Chondrocyte (in vitro differentiated cells): Measurements from ENCODE around the gene GNAQ. TPM values are rescaled to one million over a fixed set of nuclear protein-coding genes. Genes with fewer than 3 reads are reported as not detected.

Experiments
- DNase-seq: peaks from one replicate; pipeline ENCODE4 v3.0.0; 2021; ENCODE audit warnings: mixed read lengths, low spot score
- H3K27ac Mint-ChIP-seq: one replicate; pipeline ENCODE4 v1.8.0; 2021; ENCODE audit warnings: mild to moderate bottlenecking, moderate library complexity, mixed read lengths; ENCODE audit not compliant: unreplicated experiment
- H3K27me3 Mint-ChIP-seq: 2 replicates; pipeline ENCODE4 v1.8.0; 2021; ENCODE audit warnings: low read depth, mixed read lengths
- H3K36me3 Mint-ChIP-seq: 2 replicates; pipeline ENCODE4 v1.8.0; 2021; ENCODE audit warnings: low read depth, mixed read lengths
- H3K4me1 Mint-ChIP-seq: 2 replicates; pipeline ENCODE4 v1.8.0; 2021; ENCODE audit warnings: low read depth, mild to moderate bottlenecking, mixed read lengths
- H3K4me3 Mint-ChIP-seq: one replicate; pipeline ENCODE4 v1.8.0; 2021; ENCODE audit warnings: mild to moderate bottlenecking, moderate library complexity, mixed read lengths; ENCODE audit not compliant: unreplicated experiment
- H3K9me3 Mint-ChIP-seq: 2 replicates; pipeline ENCODE4 v1.8.0; 2021; ENCODE audit warnings: low read depth, mixed read lengths
- total RNA-seq: library from RNA; stranded (reverse); gene quantifications from 3 replicates; pipeline ENCODE4 v1.2.1, GENCODE V29; 2021
- TF ChIP-seq, protein P1 (sequence below): fragments of 200-600 bp; sonication (generic); IDR thresholded peaks from 2 replicates; pipeline ENCODE4 v1.5.0; 2021; ENCODE audit warnings: antibody characterized with exemption, mild to moderate bottlenecking, moderate library complexity

GNAQ gene
- total RNA-seq, 1 donor from 2014 or later = 87.0 TPM

DNA sequence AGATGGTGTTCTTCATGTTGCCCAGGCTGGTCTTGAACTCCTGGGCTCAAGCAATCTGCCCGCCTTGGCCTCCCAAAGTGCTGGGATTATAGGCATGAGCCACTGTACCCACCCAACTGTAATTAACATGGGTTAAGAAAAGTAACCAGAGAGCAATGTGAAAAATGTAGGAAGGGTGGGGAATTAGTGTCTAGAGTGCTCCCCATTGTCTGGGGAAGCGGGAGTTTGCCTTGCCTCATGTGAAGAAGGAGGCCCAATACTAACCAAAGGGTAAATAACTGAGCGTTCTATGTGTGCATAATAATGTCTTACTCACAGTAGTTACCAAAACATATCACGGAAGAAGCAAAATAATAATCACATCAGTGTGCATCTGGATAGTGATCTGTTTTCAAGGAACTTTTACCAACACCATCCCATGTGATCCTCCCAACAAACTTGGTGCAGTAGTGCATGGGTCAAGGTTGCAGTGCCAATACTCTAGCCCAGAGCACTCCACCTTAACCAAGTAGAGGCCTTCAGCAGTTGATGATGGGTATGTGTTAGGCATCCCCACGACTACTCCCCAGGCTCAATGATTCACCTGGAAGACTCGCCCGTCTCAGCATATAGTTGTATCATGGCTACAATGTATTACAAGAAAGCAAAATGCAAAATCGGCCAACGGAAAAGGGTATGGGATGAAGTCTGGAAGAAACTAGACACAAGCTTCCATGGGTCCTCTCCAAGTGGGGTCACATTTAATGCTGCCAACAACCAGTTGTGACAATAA is 26.2 kb downstream of the GNAQ start:
- Mint-ChIP-seq H3K4me3 (no peak overlapping the region), H3K27me3 (no peaks in the 10 kb centered on the region), H3K27ac (no peak overlapping the region), H3K4me1 (peaks cover 67% of the 10 kb centered on the region), H3K36me3 (peaks cover 6% of the 10 kb centered on the region), H3K9me3 (no peaks in the 10 kb centered on the region)
- DNase-seq = no peak
- TF ChIP-seq, protein P1, sequence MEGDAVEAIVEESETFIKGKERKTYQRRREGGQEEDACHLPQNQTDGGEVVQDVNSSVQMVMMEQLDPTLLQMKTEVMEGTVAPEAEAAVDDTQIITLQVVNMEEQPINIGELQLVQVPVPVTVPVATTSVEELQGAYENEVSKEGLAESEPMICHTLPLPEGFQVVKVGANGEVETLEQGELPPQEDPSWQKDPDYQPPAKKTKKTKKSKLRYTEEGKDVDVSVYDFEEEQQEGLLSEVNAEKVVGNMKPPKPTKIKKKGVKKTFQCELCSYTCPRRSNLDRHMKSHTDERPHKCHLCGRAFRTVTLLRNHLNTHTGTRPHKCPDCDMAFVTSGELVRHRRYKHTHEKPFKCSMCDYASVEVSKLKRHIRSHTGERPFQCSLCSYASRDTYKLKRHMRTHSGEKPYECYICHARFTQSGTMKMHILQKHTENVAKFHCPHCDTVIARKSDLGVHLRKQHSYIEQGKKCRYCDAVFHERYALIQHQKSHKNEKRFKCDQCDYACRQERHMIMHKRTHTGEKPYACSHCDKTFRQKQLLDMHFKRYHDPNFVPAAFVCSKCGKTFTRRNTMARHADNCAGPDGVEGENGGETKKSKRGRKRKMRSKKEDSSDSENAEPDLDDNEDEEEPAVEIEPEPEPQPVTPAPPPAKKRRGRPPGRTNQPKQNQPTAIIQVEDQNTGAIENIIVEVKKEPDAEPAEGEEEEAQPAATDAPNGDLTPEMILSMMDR = no peak

DNA sequence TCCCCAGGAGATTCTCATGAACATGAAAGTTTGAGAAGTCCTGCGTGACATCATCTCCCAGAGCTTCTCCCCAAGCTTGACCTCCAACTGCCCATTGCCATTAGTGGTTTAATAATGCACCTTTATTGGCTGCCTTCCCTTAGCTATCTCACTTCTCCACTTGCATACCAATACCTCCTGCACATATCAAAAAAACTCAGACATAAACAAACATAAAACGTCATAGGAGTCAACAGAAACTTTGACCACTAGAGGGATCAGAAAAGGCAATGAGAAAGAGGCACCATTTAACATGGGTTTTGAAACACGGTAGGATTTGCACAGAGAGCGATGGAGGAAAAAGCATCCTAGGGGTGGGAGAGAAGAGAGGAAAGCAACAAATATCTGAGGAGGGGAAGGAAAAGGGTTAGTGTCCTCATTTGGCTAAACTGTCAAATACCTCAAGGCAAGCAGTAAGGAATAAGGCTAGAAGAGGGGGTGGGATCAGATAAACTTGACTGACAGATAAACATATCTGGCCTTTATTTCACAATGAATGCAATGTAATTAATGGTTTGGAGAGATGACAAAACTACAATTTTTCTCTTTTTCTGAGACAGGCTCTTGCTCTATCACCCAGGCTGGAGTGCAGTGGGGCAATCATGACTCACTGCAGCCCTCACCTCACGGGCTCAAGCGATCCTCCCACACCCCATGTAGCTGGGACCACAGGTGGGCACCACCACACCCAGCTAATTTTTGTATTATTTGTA is 27.0 kb downstream of the GNAQ start:
- Mint-ChIP-seq H3K36me3 (peaks cover 4% of the 10 kb centered on the region), H3K4me1 (peaks cover 64% of the 10 kb centered on the region), H3K27me3 (no peaks in the 10 kb centered on the region), H3K9me3 (no peaks in the 10 kb centered on the region), H3K4me3 (no peak overlapping the region), H3K27ac (no peak overlapping the region)
- no peak for DNase-seq
- TF ChIP-seq, protein P1 = peak; percentile 61

DNA sequence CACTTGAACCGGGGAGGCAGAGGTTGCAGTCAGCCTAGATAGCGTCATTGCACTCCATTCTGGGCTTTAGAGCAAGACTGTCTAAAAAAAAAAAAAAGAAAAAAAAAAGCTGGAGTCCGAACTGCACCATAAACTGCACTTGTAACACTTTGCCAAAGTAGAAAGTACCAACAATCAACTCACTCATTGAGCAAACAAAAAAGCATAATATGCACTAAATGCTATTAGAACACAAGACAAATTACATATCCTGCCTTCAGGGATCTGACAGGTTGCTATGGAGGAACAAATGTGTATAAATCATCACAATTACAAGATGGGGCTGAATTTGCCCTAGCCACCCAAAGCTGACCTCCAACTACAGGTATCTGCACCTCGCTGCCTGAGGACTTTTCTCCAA is 27.9 kb downstream of the GNAQ start:
- Mint-ChIP-seq H3K27me3 (no peaks in the 10 kb centered on the region), H3K9me3 (no peaks in the 10 kb centered on the region), H3K4me1 (peaks cover 63% of the 10 kb centered on the region), H3K36me3 (peaks cover 3% of the 10 kb centered on the region), H3K27ac (no peak overlapping the region), H3K4me3 (no peak overlapping the region)
- no peak for DNase-seq
- TF ChIP-seq, protein P1 = no peak

DNA sequence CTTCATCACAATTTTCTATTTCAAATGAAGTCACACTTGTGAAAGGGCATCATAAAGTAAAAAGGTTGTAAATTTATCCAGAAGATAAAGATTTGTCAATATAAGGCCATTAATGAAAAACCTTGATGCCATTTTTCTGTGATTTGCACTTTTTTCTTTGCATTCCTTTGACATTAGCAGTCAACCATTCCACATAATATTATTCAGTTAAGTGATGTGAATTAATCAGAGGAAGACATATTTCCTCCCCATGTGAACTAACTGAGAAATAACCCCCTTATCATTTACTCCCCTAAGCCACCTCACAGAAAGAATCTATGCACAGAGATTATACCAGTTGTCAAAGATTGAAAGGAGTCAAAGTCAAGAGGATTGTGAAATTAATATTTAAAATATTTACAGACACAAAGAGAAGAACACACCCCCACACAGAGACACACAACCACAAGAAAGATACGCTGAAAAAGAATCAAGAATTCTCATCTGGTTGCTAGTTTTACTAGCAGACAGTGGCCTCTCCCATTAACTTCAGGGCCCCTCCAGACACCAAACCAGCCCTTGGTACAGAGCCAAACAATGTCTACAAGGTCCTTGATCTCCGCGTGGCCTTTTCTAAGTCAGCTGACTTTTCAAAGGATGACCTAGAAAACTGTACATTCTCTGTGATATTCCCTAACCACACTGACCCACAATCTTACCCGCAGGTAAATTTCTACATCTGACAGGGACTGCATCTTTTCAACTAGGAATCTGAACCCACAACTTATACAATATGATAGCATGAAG is 29.5 kb downstream of the GNAQ start:
- H3K9me3 Mint-ChIP-seq = no peaks in the 10 kb centered on the region
- DNase-seq = no peak
- no peaks in the 10 kb centered on the region for H3K27me3 Mint-ChIP-seq
- no peak overlapping the region for H3K4me3 Mint-ChIP-seq
- TF ChIP-seq, protein P1 = no peak
- peak overlapping the region; percentile 92 for H3K27ac Mint-ChIP-seq
- H3K4me1 Mint-ChIP-seq = peaks cover 70% of the 10 kb centered on the region
- H3K36me3 Mint-ChIP-seq = peaks cover 3% of the 10 kb centered on the region

DNA sequence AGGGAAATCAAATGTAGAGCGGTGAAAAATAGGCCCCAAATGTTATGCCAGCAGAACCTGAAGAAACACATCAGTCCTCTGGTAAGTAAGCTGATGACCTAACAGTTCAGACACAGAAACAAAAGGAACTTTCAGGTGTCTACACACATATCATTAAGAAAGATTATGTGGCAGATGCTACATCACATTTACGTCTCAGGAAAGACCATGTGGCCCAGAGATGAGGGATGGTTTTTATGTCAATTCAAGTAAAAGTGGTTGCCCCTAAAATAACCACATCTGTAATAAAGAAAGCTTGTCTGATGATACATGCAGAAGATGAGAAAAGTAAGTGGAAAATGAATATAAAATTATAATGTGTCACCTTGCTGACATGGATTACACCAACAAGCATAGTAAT is 31.4 kb downstream of the GNAQ start:
- no peaks in the 10 kb centered on the region for H3K27me3 Mint-ChIP-seq
- peaks cover 3% of the 10 kb centered on the region for H3K36me3 Mint-ChIP-seq
- H3K9me3 Mint-ChIP-seq = no peaks in the 10 kb centered on the region
- H3K4me3 Mint-ChIP-seq = no peak overlapping the region
- peaks cover 69% of the 10 kb centered on the region for H3K4me1 Mint-ChIP-seq
- TF ChIP-seq, protein P1 = no peak
- DNase-seq = no peak
- no peak overlapping the region for H3K27ac Mint-ChIP-seq
